ENCODE results near the gene SPOCK1. TPM values are rescaled to one million over a fixed set of nuclear protein-coding genes. Genes with fewer than 3 reads are reported as not detected.

SPOCK1 gene
- total RNA-seq, 1 donor from 2014 or later = 6.8 TPM

DNA sequence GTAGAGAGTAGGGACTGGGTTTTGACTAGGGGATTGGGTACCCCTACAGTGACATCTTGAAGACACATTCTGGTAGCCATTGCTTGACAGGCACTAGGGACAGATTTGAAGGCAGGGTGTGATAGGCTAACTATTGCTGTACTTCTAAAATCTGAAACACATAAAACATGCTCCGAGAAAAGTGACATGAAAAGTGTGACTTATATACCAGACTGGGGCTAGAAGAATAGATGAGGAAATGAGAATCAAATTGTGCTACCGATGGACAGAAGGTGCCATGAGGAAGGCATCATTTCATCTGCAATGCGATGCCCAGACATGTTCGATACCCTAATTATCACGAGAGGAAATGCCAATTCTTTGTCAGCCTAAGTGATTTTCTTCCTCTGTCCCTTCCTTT lies 475.8 kb downstream of the SPOCK1 start:
- no peak for FAIRE-seq
- TF ChIP-seq, protein P1, sequence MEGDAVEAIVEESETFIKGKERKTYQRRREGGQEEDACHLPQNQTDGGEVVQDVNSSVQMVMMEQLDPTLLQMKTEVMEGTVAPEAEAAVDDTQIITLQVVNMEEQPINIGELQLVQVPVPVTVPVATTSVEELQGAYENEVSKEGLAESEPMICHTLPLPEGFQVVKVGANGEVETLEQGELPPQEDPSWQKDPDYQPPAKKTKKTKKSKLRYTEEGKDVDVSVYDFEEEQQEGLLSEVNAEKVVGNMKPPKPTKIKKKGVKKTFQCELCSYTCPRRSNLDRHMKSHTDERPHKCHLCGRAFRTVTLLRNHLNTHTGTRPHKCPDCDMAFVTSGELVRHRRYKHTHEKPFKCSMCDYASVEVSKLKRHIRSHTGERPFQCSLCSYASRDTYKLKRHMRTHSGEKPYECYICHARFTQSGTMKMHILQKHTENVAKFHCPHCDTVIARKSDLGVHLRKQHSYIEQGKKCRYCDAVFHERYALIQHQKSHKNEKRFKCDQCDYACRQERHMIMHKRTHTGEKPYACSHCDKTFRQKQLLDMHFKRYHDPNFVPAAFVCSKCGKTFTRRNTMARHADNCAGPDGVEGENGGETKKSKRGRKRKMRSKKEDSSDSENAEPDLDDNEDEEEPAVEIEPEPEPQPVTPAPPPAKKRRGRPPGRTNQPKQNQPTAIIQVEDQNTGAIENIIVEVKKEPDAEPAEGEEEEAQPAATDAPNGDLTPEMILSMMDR (IDR thresholded peaks at IDR 0.05; ENCODE audit: insufficient read depth, low read length, severe bottlenecking) = no peak

GRCh38 chr5:137022725-137023124 lies 476.4 kb downstream of the SPOCK1 start:
- no peaks in the 10 kb centered on the region for H3K27me3 ChIP-seq (ENCODE audit: control insufficient read depth, insufficient read depth, low read length)
- DNase-seq (ENCODE audit: low read depth) (no peak), FAIRE-seq (no peak)
- no peak overlapping the region for H3K4me3 ChIP-seq (ENCODE audit: low read depth, low read length)
- TF ChIP-seq, protein P1 (IDR thresholded peaks at IDR 0.05; ENCODE audit: insufficient read depth, low read length, severe bottlenecking) = no peak
- H3K36me3 ChIP-seq (ENCODE audit: control insufficient read depth, insufficient read depth, low read length) = no peaks in the 10 kb centered on the region

More for the DNA sequence above, 475.8 kb downstream of the SPOCK1 start:
- no peaks in the 10 kb centered on the region for H3K36me3 ChIP-seq (ENCODE audit: control insufficient read depth, insufficient read depth, low read length)
- H3K4me3 ChIP-seq (ENCODE audit: low read depth, low read length) = no peak overlapping the region
- DNase-seq (ENCODE audit: low read depth) = no peak
- no peaks in the 10 kb centered on the region for H3K27me3 ChIP-seq (ENCODE audit: control insufficient read depth, insufficient read depth, low read length)

GRCh38 chr5:137022043-137022442 lies 477.1 kb downstream of the SPOCK1 start:
- Histone ChIP-seq H3K4me3 (ENCODE audit: low read depth, low read length) (no peak overlapping the region), H3K36me3 (ENCODE audit: control insufficient read depth, insufficient read depth, low read length) (no peaks in the 10 kb centered on the region), H3K27me3 (ENCODE audit: control insufficient read depth, insufficient read depth, low read length) (no peaks in the 10 kb centered on the region)
- DNase-seq (ENCODE audit: low read depth) = no peak
- TF ChIP-seq, protein P1 (IDR thresholded peaks at IDR 0.05; ENCODE audit: insufficient read depth, low read length, severe bottlenecking) = no peak
- FAIRE-seq = no peak

DNA sequence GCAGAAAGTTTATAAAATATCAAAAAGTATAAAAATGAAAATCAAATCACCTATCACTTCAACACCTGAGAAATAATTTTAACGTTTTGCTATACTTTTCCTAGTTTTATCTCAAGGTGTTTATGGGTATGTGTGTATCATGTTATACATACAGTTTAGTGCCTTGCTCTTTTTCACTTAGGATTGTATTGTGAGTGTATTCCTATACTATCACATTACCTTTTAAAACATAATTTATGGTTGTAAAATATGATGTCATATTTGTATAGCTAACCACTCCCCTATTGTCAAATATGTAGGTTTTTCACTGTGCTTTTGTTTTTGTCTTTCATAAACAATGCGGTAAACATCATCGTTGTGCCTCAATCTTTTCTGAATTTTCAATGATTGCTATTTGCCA lies 479.9 kb downstream of the SPOCK1 start:
- no peaks in the 10 kb centered on the region for H3K36me3 ChIP-seq (ENCODE audit: control insufficient read depth, insufficient read depth, low read length)
- H3K27me3 ChIP-seq (ENCODE audit: control insufficient read depth, insufficient read depth, low read length) = no peaks in the 10 kb centered on the region
- no peak for DNase-seq (ENCODE audit: low read depth)
- TF ChIP-seq, protein P1 (IDR thresholded peaks at IDR 0.05; ENCODE audit: insufficient read depth, low read length, severe bottlenecking) = no peak
- no peak overlapping the region for H3K4me3 ChIP-seq (ENCODE audit: low read depth, low read length)
- FAIRE-seq = no peak

DNA sequence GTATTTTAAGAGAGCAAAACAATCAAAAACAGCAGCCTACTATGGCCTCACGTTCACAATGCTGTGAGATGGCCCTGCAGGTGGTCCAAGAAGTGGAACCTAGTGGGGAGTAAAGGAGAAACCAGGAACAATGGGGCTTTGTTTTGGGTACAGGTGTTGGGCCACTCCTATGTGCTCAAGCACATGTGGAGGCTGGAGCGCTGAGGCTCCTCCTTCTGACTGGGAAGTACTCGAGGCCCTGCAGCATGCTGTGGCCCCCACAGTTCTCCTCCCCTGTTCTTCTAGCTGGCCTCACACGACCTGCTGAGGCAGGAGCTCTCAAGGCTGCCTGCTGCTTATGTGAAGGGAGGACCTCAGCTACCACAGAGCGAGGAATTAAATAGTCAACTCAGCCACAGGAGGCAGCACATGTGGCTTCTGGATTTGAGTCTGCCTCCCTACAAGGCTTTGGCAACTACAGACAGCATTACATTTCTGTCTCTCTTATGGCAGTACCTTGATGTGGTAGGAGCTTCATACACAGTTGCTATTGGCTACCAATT lies 482.3 kb downstream of the SPOCK1 start:
- no peaks in the 10 kb centered on the region for H3K36me3 ChIP-seq (ENCODE audit: control insufficient read depth, insufficient read depth, low read length)
- FAIRE-seq (no peak), DNase-seq (ENCODE audit: low read depth) (no peak)
- TF ChIP-seq, protein P1 (IDR thresholded peaks at IDR 0.05; ENCODE audit: insufficient read depth, low read length, severe bottlenecking) = no peak
- no peak overlapping the region for H3K4me3 ChIP-seq (ENCODE audit: low read depth, low read length)
- H3K27me3 ChIP-seq (ENCODE audit: control insufficient read depth, insufficient read depth, low read length) = no peaks in the 10 kb centered on the region

GRCh38 chr5:137015540-137016116 lies 483.5 kb downstream of the SPOCK1 start:
- Histone ChIP-seq H3K4me3 (ENCODE audit: low read depth, low read length) (no peak overlapping the region), H3K27me3 (ENCODE audit: control insufficient read depth, insufficient read depth, low read length) (no peaks in the 10 kb centered on the region), H3K36me3 (ENCODE audit: control insufficient read depth, insufficient read depth, low read length) (no peaks in the 10 kb centered on the region)
- DNase-seq (ENCODE audit: low read depth) = no peak
- TF ChIP-seq, protein P1 (IDR thresholded peaks at IDR 0.05; ENCODE audit: insufficient read depth, low read length, severe bottlenecking) = no peak
- FAIRE-seq = no peak

Measured in bronchial epithelial cell (primary cell).